Mesendoderm (in vitro differentiated cells): Measurements from ENCODE around the gene E2F2.

Experiments used
- DNase-seq: peaks from one replicate; pipeline ENCODE4 v3.0.0; 2013
- H2AK5ac ChIP-seq: 2 replicates; pipeline ENCODE4 v1.6.1; 2013; ENCODE audit warnings: low read length, inconsistent platforms
- H2BK120ac ChIP-seq: 2 replicates; pipeline ENCODE4 v1.6.1; 2013; ENCODE audit warnings: low read depth, mild to moderate bottlenecking, low read length, moderate library complexity, mixed read lengths
- H2BK15ac ChIP-seq: replicated peaks from 2 replicates; pipeline ENCODE4 v1.6.1; 2013; ENCODE audit warnings: low read depth, mild to moderate bottlenecking, moderate library complexity
- H2BK5ac ChIP-seq: 2 replicates; pipeline ENCODE4 v1.6.1; 2013; ENCODE audit warnings: low read length, inconsistent platforms
- H3K18ac ChIP-seq: 2 replicates; pipeline ENCODE4 v1.6.1; 2013; ENCODE audit warnings: mild to moderate bottlenecking, low read length, mixed read lengths
- H3K23ac ChIP-seq: one replicate; pipeline ENCODE4 v1.6.1; 2013; ENCODE audit warnings: low read length
- H3K27ac ChIP-seq: 2 replicates; pipeline ENCODE4 v1.5.1; 2013; ENCODE audit warnings: low read depth, mild to moderate bottlenecking, inconsistent platforms, low read length, moderate library complexity
- H3K27me3 ChIP-seq: 2 replicates; pipeline ENCODE4 v1.6.1; 2013; ENCODE audit warnings: low read length, control low read depth, mild to moderate bottlenecking, inconsistent platforms; ENCODE audit not compliant: insufficient read depth, poor library complexity
- H3K36me3 ChIP-seq: 2 replicates; pipeline ENCODE4 v1.6.1; 2013; ENCODE audit warnings: low read length, inconsistent platforms; ENCODE audit not compliant: control insufficient read depth, insufficient read depth
- H3K4ac ChIP-seq: one replicate; pipeline ENCODE4 v1.6.1; 2013; ENCODE audit warnings: low read depth, mild to moderate bottlenecking, low read length, moderate library complexity
- H3K4me1 ChIP-seq: 2 replicates; pipeline ENCODE4 v1.6.1; 2013; ENCODE audit warnings: low read depth, low read length, inconsistent platforms; ENCODE audit not compliant: control insufficient read depth
- H3K4me2 ChIP-seq: 2 replicates; pipeline ENCODE4 v1.6.1; 2013; ENCODE audit warnings: low read length
- H3K4me3 ChIP-seq: 2 replicates; pipeline ENCODE4 v1.5.1; 2013; ENCODE audit warnings: mild to moderate bottlenecking, low read length
- H3K56ac ChIP-seq: one replicate; pipeline ENCODE4 v1.6.1; 2013; ENCODE audit warnings: low read length
- H3K79me1 ChIP-seq: 2 replicates; pipeline ENCODE4 v1.6.1; 2013; ENCODE audit warnings: low read length, inconsistent platforms
- H3K79me2 ChIP-seq: 2 replicates; pipeline ENCODE4 v1.6.1; 2013; ENCODE audit warnings: mild to moderate bottlenecking, low read length; ENCODE audit not compliant: control insufficient read depth, insufficient read depth
- H3K9ac ChIP-seq: 2 replicates; pipeline ENCODE4 v1.6.1; 2013; ENCODE audit warnings: low read length, inconsistent platforms
- H4K5ac ChIP-seq: one replicate; pipeline ENCODE4 v1.6.1; 2013; ENCODE audit warnings: low read length
- H4K8ac ChIP-seq: one replicate; pipeline ENCODE4 v1.6.1; 2013; ENCODE audit warnings: low read depth, mild to moderate bottlenecking, control low read depth, low read length, moderate library complexity
- WGBS: extraction: QIAGEN DNeasy Blood & Tissue Kit; methylation state at CpG from one replicate; pipeline ENCODE4 v1.1.7; 2013; ENCODE audit warnings: low lambda C conversion rate, missing lambda C conversion rate; ENCODE audit not compliant: insufficient coverage; ENCODE audit errors: extremely low coverage; 5-methylcytosine and 5-hydroxymethylcytosine counted together

The E2F2 gene

DNA sequence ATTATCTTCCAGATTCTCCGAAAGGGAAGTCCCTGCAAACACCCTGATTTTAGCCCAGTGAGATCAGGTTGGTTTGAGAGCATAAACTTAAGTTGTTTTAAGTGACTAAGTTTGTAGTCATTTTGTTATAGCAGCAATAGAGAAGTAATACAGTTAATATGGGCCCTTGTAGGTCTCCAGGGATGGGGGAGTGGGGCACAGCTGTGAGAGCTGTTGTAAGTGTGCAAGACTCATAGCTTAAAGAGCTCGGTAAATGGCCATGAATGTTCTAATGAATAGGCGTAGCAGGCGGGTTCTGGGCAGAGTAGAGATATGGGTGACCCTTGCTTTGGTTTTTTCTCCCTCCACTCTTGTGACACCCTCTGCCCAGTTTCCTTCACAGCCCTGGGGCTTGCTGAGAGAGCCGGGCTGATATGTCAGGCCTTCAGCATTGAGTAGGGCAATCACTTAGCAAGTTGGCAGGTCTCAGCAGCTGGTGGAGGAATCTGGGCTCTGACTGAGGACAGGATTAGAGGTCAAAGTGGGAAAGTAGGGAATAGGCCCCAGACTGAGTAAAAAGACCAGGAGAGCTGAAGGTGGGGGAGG, 44.3 kb upstream of the E2F2 start:
- H3K4me3 ChIP-seq, result no peak overlapping the region
- H3K79me1 ChIP-seq, result no peaks in the 10 kb centered on the region
- H2BK5ac ChIP-seq, result no peak overlapping the region
- H2BK15ac ChIP-seq, result no peak overlapping the region
- no peak overlapping the region for H2AK5ac ChIP-seq
- no peaks in the 10 kb centered on the region for H3K79me2 ChIP-seq
- H3K56ac ChIP-seq, result no peak overlapping the region
- no peak overlapping the region for H3K4me2 ChIP-seq
- WGBS, result no CpG with 5 or more reads among the region's 5 CpGs
- H4K8ac ChIP-seq, result no peak overlapping the region
- H3K9ac ChIP-seq, result no peak overlapping the region
- no peak overlapping the region for H2BK120ac ChIP-seq
- H4K5ac ChIP-seq, result no peak overlapping the region
- H3K4ac ChIP-seq, result no peak overlapping the region
- H3K4me1 ChIP-seq, result peaks cover 3% of the 10 kb centered on the region
- peak overlapping the region; percentile 9 for H3K18ac ChIP-seq
- H3K23ac ChIP-seq, result no peak overlapping the region
- H3K27me3 ChIP-seq, result no peaks in the 10 kb centered on the region
- no peak for DNase-seq
- H3K36me3 ChIP-seq, result no peaks in the 10 kb centered on the region
- no peak overlapping the region for H3K27ac ChIP-seq

DNA sequence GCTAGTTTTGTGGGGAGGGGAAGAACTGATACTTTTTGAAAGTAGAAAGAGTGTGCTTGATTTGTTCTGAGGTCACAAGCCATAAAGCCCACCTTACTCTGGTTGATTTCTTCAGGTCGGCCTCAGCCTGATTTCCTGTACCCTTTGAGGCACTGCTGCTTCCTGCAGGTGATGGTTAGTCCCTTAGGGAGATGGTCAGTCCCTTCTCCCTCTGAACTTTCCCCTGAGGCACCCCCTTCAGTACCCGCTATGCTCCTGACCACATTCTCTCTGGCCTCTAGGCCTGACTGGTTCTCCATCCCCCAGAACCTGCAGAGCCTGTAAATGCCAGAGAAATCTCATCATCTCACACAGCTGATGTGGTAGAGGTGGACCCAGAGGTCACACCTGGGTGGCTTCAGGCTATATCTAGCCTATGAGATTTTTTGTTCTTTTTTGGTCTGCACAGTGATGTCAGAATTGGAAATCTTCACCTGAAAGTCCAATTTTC, 43.3 kb upstream of the E2F2 start:
- H2BK15ac ChIP-seq, result no peak overlapping the region
- H2BK120ac ChIP-seq, result no peak overlapping the region
- no peak overlapping the region for H2AK5ac ChIP-seq
- H4K5ac ChIP-seq, result no peak overlapping the region
- no peaks in the 10 kb centered on the region for H3K27me3 ChIP-seq
- no peak overlapping the region for H3K23ac ChIP-seq
- no CpG with 5 or more reads among the region's 2 CpGs for WGBS
- H4K8ac ChIP-seq, result no peak overlapping the region
- no peak overlapping the region for H3K4me3 ChIP-seq
- no peak overlapping the region for H3K56ac ChIP-seq
- no peak overlapping the region for H3K9ac ChIP-seq
- H3K4ac ChIP-seq, result no peak overlapping the region
- peaks cover 3% of the 10 kb centered on the region for H3K4me1 ChIP-seq
- no peaks in the 10 kb centered on the region for H3K79me1 ChIP-seq
- H3K36me3 ChIP-seq, result no peaks in the 10 kb centered on the region
- H3K18ac ChIP-seq, result no peak overlapping the region
- no peak for DNase-seq
- no peak overlapping the region for H2BK5ac ChIP-seq
- no peak overlapping the region for H3K4me2 ChIP-seq
- H3K79me2 ChIP-seq, result no peaks in the 10 kb centered on the region
- no peak overlapping the region for H3K27ac ChIP-seq

DNA sequence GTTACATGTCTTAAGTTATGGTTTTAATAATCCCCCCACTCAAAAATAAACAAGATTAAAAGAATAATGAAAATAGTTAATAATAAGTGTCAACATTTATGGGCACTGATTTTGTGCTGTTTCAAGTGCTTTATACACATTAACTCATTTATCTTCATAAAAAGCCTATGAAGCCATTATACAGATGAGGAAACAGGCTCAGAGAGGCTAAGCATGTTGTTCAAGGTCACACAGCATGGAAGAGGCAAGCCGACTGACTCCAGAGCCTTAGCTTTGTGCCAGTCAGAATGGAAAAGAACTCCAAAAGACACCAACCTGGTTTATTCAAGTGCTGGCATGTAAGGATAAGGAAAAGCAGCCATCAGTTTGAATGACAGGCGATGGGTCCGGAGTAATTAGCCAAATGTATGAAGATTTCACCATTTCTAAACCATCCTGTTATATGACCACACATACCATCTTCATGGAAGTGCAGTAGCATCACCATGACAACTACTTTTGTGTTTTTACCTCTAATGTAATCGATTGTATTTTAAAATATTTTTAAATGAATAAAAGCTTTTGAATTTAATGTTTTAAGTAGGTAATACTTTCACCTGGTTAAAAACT, 42.6 kb upstream of the E2F2 start:
- Histone ChIP-seq H3K79me2 (no peaks in the 10 kb centered on the region), H3K79me1 (no peaks in the 10 kb centered on the region), H3K4me3 (no peak overlapping the region), H3K9ac (no peak overlapping the region), H3K4me1 (peaks cover 5% of the 10 kb centered on the region), H3K36me3 (no peaks in the 10 kb centered on the region), H4K8ac (no peak overlapping the region), H3K27ac (no peak overlapping the region), H3K4me2 (no peak overlapping the region), H2AK5ac (no peak overlapping the region), H3K18ac (no peak overlapping the region), H2BK15ac (no peak overlapping the region), H3K4ac (no peak overlapping the region), H3K23ac (no peak overlapping the region), H2BK120ac (no peak overlapping the region), H2BK5ac (no peak overlapping the region), H4K5ac (no peak overlapping the region), H3K56ac (no peak overlapping the region), H3K27me3 (no peaks in the 10 kb centered on the region)
- WGBS, result no CpG with 5 or more reads among the region's 4 CpGs
- no peak for DNase-seq

- H2BK120ac ChIP-seq, result no peak overlapping the region
- DNase-seq, result no peak
- no peaks in the 10 kb centered on the region for H3K27me3 ChIP-seq
- H2BK5ac ChIP-seq, result no peak overlapping the region
- no peak overlapping the region for H3K4me2 ChIP-seq
- H2BK15ac ChIP-seq, result no peak overlapping the region
- H4K8ac ChIP-seq, result no peak overlapping the region
- H3K4ac ChIP-seq, result no peak overlapping the region
- H3K4me3 ChIP-seq, result no peak overlapping the region
- no peak overlapping the region for H3K18ac ChIP-seq
- no peak overlapping the region for H3K27ac ChIP-seq
- no peak overlapping the region for H4K5ac ChIP-seq
- H3K4me1 ChIP-seq, result peaks cover 2% of the 10 kb centered on the region
- no peak overlapping the region for H3K56ac ChIP-seq
- WGBS, result no CpG with 5 or more reads among the region's 3 CpGs
- H3K36me3 ChIP-seq, result no peaks in the 10 kb centered on the region
- no peaks in the 10 kb centered on the region for H3K79me2 ChIP-seq
- H3K9ac ChIP-seq, result no peak overlapping the region
- no peak overlapping the region for H2AK5ac ChIP-seq
- no peak overlapping the region for H3K23ac ChIP-seq
- H3K79me1 ChIP-seq, result no peaks in the 10 kb centered on the region
These were observed 40.4 kb upstream of the E2F2 start for GRCh38 chr1:23571465-23571864.

- H3K79me1 ChIP-seq, result no peaks in the 10 kb centered on the region
- DNase-seq, result no peak
- H4K8ac ChIP-seq, result no peak overlapping the region
- no peak overlapping the region for H3K4me2 ChIP-seq
- H3K27ac ChIP-seq, result no peak overlapping the region
- H3K23ac ChIP-seq, result no peak overlapping the region
- H3K4ac ChIP-seq, result no peak overlapping the region
- no peak overlapping the region for H2BK15ac ChIP-seq
- H2AK5ac ChIP-seq, result no peak overlapping the region
- H3K27me3 ChIP-seq, result no peaks in the 10 kb centered on the region
- H3K18ac ChIP-seq, result no peak overlapping the region
- H2BK5ac ChIP-seq, result no peak overlapping the region
- no peak overlapping the region for H3K56ac ChIP-seq
- H3K36me3 ChIP-seq, result no peaks in the 10 kb centered on the region
- WGBS, result no CpG with 5 or more reads among the region's 4 CpGs
- H3K4me1 ChIP-seq, result peaks cover 2% of the 10 kb centered on the region
- no peak overlapping the region for H2BK120ac ChIP-seq
- H3K79me2 ChIP-seq, result no peaks in the 10 kb centered on the region
- H4K5ac ChIP-seq, result no peak overlapping the region
- no peak overlapping the region for H3K9ac ChIP-seq
- no peak overlapping the region for H3K4me3 ChIP-seq
These were observed 39.1 kb upstream of the E2F2 start for GRCh38 chr1:23570001-23570691.
